Body of pancreas (tissue), 4 donors: ENCODE data around the gene ACSF2. TPM values are rescaled to one million over a fixed set of nuclear protein-coding genes. Genes with fewer than 3 reads are reported as not detected.

Source experiments
- ATAC-seq: fragments of 150-250 bp; one replicate; pipeline ENCODE4 v1.9.1; 2016
- DNase-seq, 4 donors: peaks; one replicate each; pipeline ENCODE4 v3.0.0-alpha.2; 2019
- H3K27ac ChIP-seq, 4 donors: fragments of 200-600 bp; sonication (generic); 1 replicate in 3 of 4; 2 replicates in 1 of 4; pipeline versions ENCODE4 v1.5.1 to v1.6.1; 2016 to 2019; ENCODE audit warnings: mild to moderate bottlenecking in 1 of 4, mixed read lengths in 1 of 4, moderate library complexity in 1 of 4
- H3K27me3 ChIP-seq, 2 donors: fragments of 200-600 bp; sonication (generic); one replicate each; pipeline ENCODE4 v1.6.0; 2016; ENCODE audit warnings: mild to moderate bottlenecking in 1 of 2
- H3K36me3 ChIP-seq, 2 donors: fragments of 200-600 bp; sonication (generic); replicated peaks in 1 of 2; 2 replicates each; pipeline ENCODE4 v1.5.1; 2016; ENCODE audit warnings: low read depth in 2 of 2; ENCODE audit not compliant: insufficient read depth in 1 of 2
- H3K4me1 ChIP-seq: fragments of 200-600 bp; sonication (generic); one replicate; pipeline ENCODE4 v1.6.0; 2016
- H3K4me3 ChIP-seq, 2 donors: fragments of 200-600 bp; sonication (generic); 1 replicate in 1 of 2; 2 replicates in 1 of 2; pipeline ENCODE4 v1.5.1; 2016 to 2019
- H3K9me3 ChIP-seq, 3 donors: fragments of 200-600 bp; sonication (generic); 1 replicate in 2 of 3; 2 replicates in 1 of 3; pipeline ENCODE4 v1.5.1; 2016
- CTCF ChIP-seq, 7 experiments: fragments of 450-650 bp in 4 of 7; fragments of 200-600 bp in 3 of 7; sonication (generic) in 3 of 7; IDR thresholded peaks; one replicate each; pipeline ENCODE4 v1.5.1; 2016 to 2019; ENCODE audit warnings: antibody characterized with exemption in 7 of 7
- POLR2A ChIP-seq, 3 donors: fragments of 450-650 bp; IDR thresholded peaks; one replicate each; pipeline ENCODE4 v1.6.1; 2016; ENCODE audit warnings: antibody characterized with exemption in 3 of 3, mild to moderate bottlenecking in 2 of 3
- WGBS, 2 donors: methylation state at CpG; one replicate each; pipeline ENCODE4 v1.1.5; 2017; 5-methylcytosine and 5-hydroxymethylcytosine counted together
- intact Hi-C: fragments of 100-400 bp; cut with DNase I; formaldehyde crosslinking; loops from one replicate; pipeline ENCODE4 v1.15.1; 2023
- total RNA-seq, 2 donors: library from RNA; depleted of rRNA; stranded (reverse); fragments of >200 nt; gene quantifications; one replicate each; pipeline ENCODE4 v1.1.0, GENCODE V29; 2016

ACSF2 gene
- total RNA-seq, 2 donors from 2014 or later = 18.7 to 120 TPM

- no peaks in the 10 kb centered on the region for H3K36me3 ChIP-seq
- no peak for TF ChIP-seq POLR2A (IDR thresholded peaks at IDR 0.05)
- no peak for TF ChIP-seq CTCF (IDR thresholded peaks at IDR 0.05)
- H3K4me1 ChIP-seq = peaks cover 5% of the 10 kb centered on the region
- ATAC-seq = no peak
- 92 to 94% methylated on average over 3 to 4 of the region's 4 CpGs for WGBS, 2 donors
- no peaks in the 10 kb centered on the region for H3K27me3 ChIP-seq
- H3K4me3 ChIP-seq = no peak overlapping the region
- intact Hi-C loops = no loop called here
- H3K9me3 ChIP-seq = no peaks in the 10 kb centered on the region
- H3K27ac ChIP-seq = no peak overlapping the region
- no peak for DNase-seq
Observed at GRCh38 chr17:50457621-50458020, 31.6 kb downstream of the ACSF2 start.

GRCh38 chr17:50458270-50458669, 32.3 kb downstream of the ACSF2 start:
- no peak overlapping the region for H3K4me3 ChIP-seq
- intact Hi-C loops = no loop called here
- H3K9me3 ChIP-seq = no peaks in the 10 kb centered on the region
- peaks cover 10% of the 10 kb centered on the region for H3K4me1 ChIP-seq
- no peak overlapping the region for H3K27ac ChIP-seq
- TF ChIP-seq POLR2A (IDR thresholded peaks at IDR 0.05) (no peak), CTCF (IDR thresholded peaks at IDR 0.05) (no peak)
- ATAC-seq (no peak), DNase-seq (no peak)
- no peaks in the 10 kb centered on the region for H3K36me3 ChIP-seq
- H3K27me3 ChIP-seq = no peaks in the 10 kb centered on the region
- 47 to 55% methylated on average over 3 of the region's 3 CpGs for WGBS, 2 donors

- intact Hi-C loops = no loop called here
- Histone ChIP-seq H3K4me1 (peaks cover 10% of the 10 kb centered on the region), H3K4me3 (no peak overlapping the region), H3K27me3 (no peaks in the 10 kb centered on the region), H3K36me3 (no peaks in the 10 kb centered on the region), H3K9me3 (no peaks in the 10 kb centered on the region), H3K27ac (no peak overlapping the region)
- WGBS, 2 donors = 84 to 93% methylated on average over 16 of the region's 16 CpGs
- DNase-seq (no peak), ATAC-seq (no peak)
- TF ChIP-seq CTCF (IDR thresholded peaks at IDR 0.05) (no peak), POLR2A (IDR thresholded peaks at IDR 0.05) (no peak)
Observed at GRCh38 chr17:50458701-50459676, 33.0 kb downstream of the ACSF2 start.

GRCh38 chr17:50459756-50460155, 33.7 kb downstream of the ACSF2 start:
- Histone ChIP-seq H3K4me3 (no peak overlapping the region), H3K27ac (no peak overlapping the region), H3K27me3 (no peaks in the 10 kb centered on the region), H3K36me3 (no peaks in the 10 kb centered on the region), H3K9me3 (no peaks in the 10 kb centered on the region), H3K4me1 (peaks cover 10% of the 10 kb centered on the region)
- DNase-seq = no peak
- TF ChIP-seq CTCF (IDR thresholded peaks at IDR 0.05) (no peak), POLR2A (IDR thresholded peaks at IDR 0.05) (no peak)
- WGBS, 2 donors = 92% methylated on average over 4 of the region's 4 CpGs
- intact Hi-C loops = no loop called here
- no peak for ATAC-seq
